DND-41 (cell line): ENCODE measurements around the gene CDC42EP1.

Source experiments
- CTCF ChIP-seq: IDR thresholded peaks from 2 replicates; pipeline ENCODE4 v1.5.1; 2012; ENCODE audit warnings: borderline replicate concordance, low read length, moderate library complexity, mild to moderate bottlenecking; ENCODE audit not compliant: poor library complexity, severe bottlenecking; ENCODE audit errors: extremely low read depth
- EZH2 ChIP-seq: IDR thresholded peaks from 3 replicates; pipeline ENCODE4 v1.6.1; 2012; ENCODE audit warnings: borderline replicate concordance, low read depth, mild to moderate bottlenecking, moderate library complexity, low read length, inconsistent platforms; ENCODE audit not compliant: severe bottlenecking

- TF ChIP-seq EZH2, result no peak
- no peak for TF ChIP-seq CTCF
Observed at GRCh38 chr22:37570661-37570976, 10.3 kb downstream of the CDC42EP1 start.
